Panc1 (cell line): Measurements from ENCODE around the gene LRRC25. TPM values are rescaled to one million over a fixed set of nuclear protein-coding genes. Genes with fewer than 3 reads are reported as not detected.

Source experiments
- ATAC-seq: fragments of 200-7000 bp; cut with Tn5 transposase; 2 replicates; pipeline ENCODE4 v1.9.1; 2020; ENCODE audit warnings: mild to moderate bottlenecking, moderate library complexity
- BruUV-seq: library from RNA; stranded (reverse); fragments of 400-500 nt; replicated peaks from 2 replicates; lab custom pipeline; 2021; lab: Mats Ljungman, UMichigan
- CTCF ChIA-PET: fragments of 300-600 bp; sonication (Branson Sonifier 250); formaldehyde crosslinking; loops from one replicate; lab custom pipeline; 2022; ENCODE audit warnings: antibody characterized with exemption; lab: Charles Lee
- POLR2A ChIA-PET: fragments of 300-600 bp; sonication (Branson Sonifier 250); formaldehyde crosslinking; loops from one replicate; lab custom pipeline; 2022; ENCODE audit warnings: antibody characterized with exemption; lab: Charles Lee
- DNase-seq: peaks from one replicate; pipeline ENCODE4 v3.0.0-alpha.2; 2010; ENCODE audit warnings: low read depth, low spot score
- H3K27ac ChIP-seq: 2 replicates; pipeline ENCODE4 v1.5.1; 2011; ENCODE audit warnings: mild to moderate bottlenecking, low read length, inconsistent platforms
- H3K27me3 ChIP-seq: fragments of 200-500 bp; sonication (Bioruptor generic); 2 replicates; pipeline ENCODE4 v1.6.0; 2014; ENCODE audit warnings: low read length, inconsistent platforms; ENCODE audit not compliant: control insufficient read depth, insufficient read depth
- H3K36me3 ChIP-seq: fragments of 200-500 bp; sonication (Bioruptor generic); 2 replicates; pipeline ENCODE4 v1.5.1; 2014; ENCODE audit warnings: inconsistent platforms, mild to moderate bottlenecking, low read length, moderate library complexity; ENCODE audit not compliant: control insufficient read depth, insufficient read depth
- H3K4me1 ChIP-seq: 2 replicates; pipeline ENCODE4 v1.5.1; 2011; ENCODE audit warnings: inconsistent platforms, mild to moderate bottlenecking, low read length, moderate library complexity; ENCODE audit not compliant: control insufficient read depth, insufficient read depth
- H3K4me3 ChIP-seq, 2 experiments: 2 replicates each; pipeline ENCODE4 v1.5.1; 2011 to 2012; ENCODE audit warnings: low read depth in 2 of 2, low read length in 2 of 2, mild to moderate bottlenecking in 2 of 2, inconsistent platforms in 1 of 2, moderate library complexity in 1 of 2
- H3K9me3 ChIP-seq: fragments of 200-500 bp; sonication (Bioruptor generic); 2 replicates; pipeline ENCODE4 v1.5.1; 2014; ENCODE audit warnings: low read depth, mild to moderate bottlenecking, inconsistent platforms, low read length, moderate library complexity; ENCODE audit not compliant: control insufficient read depth, insufficient read depth
- POLR2AphosphoS5 ChIP-seq: IDR thresholded peaks from 2 replicates; pipeline ENCODE4 v1.6.1; 2012; ENCODE audit warnings: mild to moderate bottlenecking, low read depth, low read length, moderate library complexity
- SIN3A ChIP-seq: IDR thresholded peaks from 2 replicates; pipeline ENCODE4 v1.6.1; 2012; ENCODE audit warnings: low read depth, mild to moderate bottlenecking, low read length, moderate library complexity, borderline replicate concordance; ENCODE audit not compliant: insufficient read depth
- TCF7L2 ChIP-seq: IDR thresholded peaks from 2 replicates; pipeline ENCODE4 v1.6.1; 2011; ENCODE audit warnings: mild to moderate bottlenecking, low read depth, low read length, inconsistent platforms
- in situ Hi-C: cut with HindIII; loops from 2 replicates; pipeline ENCODE4 v1.10.0; 2016; ENCODE audit warnings: low sequenced_read_pairs, low pct_unique_long_range_greater_than_20kb
- intact Hi-C: fragments of 100-400 bp; cut with micrococcal nuclease; formaldehyde crosslinking; loops from one replicate; pipeline ENCODE4 v1.10.0; 2022; ENCODE audit not compliant: unreplicated experiment
- total RNA-seq: library from RNA; stranded (reverse); gene quantifications from one replicate; pipeline ENCODE4 v1.2.1, GENCODE V29; 2021; ENCODE audit not compliant: unreplicated experiment
- TF ChIP-seq, protein P1 (sequence below): fragments of 450-650 bp; IDR thresholded peaks from 2 replicates; pipeline ENCODE4 v1.5.1; 2017; ENCODE audit warnings: mild to moderate bottlenecking
- TF ChIP-seq, protein P2 (sequence below), 2 experiments: IDR thresholded peaks; 2 replicates each; pipeline ENCODE4 v1.6.1; 2011 to 2012; ENCODE audit warnings: low read depth in 2 of 2, control low read depth in 1 of 2, low read length in 1 of 2, mild to moderate bottlenecking in 1 of 2, moderate library complexity in 1 of 2; ENCODE audit not compliant: insufficient read depth in 1 of 2

The LRRC25 gene
- total RNA-seq, 1 experiment from 2014 or later, result 0.15 TPM

GRCh38 chr19:18437491-18438330 is 40.3 kb upstream of the LRRC25 start, which contains the start of gene ISYNA1:
ISYNA1 (minus strand) TSS chr19:18438133; CDS start chr19:18437979, 154 bp downstream.
- BruUV-seq, result TSS peak; percentile 89
- H3K27ac ChIP-seq, result peak within 1 kb of the TSS; percentile 88
- ChIA-PET CTCF (interaction anchor here (0.8 kb wide), 1 partner anchor 16 kb away, joined by 3 read pairs; no protein-coding TSS in a partner anchor), POLR2A (no interaction called here)
- TF ChIP-seq POLR2AphosphoS5, result peak; percentile 63
- no peak for TF ChIP-seq TCF7L2
- TF ChIP-seq, protein P1, sequence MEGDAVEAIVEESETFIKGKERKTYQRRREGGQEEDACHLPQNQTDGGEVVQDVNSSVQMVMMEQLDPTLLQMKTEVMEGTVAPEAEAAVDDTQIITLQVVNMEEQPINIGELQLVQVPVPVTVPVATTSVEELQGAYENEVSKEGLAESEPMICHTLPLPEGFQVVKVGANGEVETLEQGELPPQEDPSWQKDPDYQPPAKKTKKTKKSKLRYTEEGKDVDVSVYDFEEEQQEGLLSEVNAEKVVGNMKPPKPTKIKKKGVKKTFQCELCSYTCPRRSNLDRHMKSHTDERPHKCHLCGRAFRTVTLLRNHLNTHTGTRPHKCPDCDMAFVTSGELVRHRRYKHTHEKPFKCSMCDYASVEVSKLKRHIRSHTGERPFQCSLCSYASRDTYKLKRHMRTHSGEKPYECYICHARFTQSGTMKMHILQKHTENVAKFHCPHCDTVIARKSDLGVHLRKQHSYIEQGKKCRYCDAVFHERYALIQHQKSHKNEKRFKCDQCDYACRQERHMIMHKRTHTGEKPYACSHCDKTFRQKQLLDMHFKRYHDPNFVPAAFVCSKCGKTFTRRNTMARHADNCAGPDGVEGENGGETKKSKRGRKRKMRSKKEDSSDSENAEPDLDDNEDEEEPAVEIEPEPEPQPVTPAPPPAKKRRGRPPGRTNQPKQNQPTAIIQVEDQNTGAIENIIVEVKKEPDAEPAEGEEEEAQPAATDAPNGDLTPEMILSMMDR, result no peak
- intact Hi-C loops (no loop called here), in situ Hi-C loops (no loop called here)
- peaks cover 41% of the 10 kb centered on the region for H3K4me1 ChIP-seq
- H3K9me3 ChIP-seq, result no peaks in the 10 kb centered on the region
- H3K36me3 ChIP-seq, result no peaks in the 10 kb centered on the region
- peak within 1 kb of the TSS; percentile 65 for H3K4me3 ChIP-seq
- no peaks in the 10 kb centered on the region for H3K27me3 ChIP-seq
- DNase-seq (no peak), ATAC-seq (peak; percentile 22)

GRCh38 chr19:18436671-18437490 is 39.5 kb upstream of the LRRC25 start:
- no peak for DNase-seq
- in situ Hi-C loops, result no loop called here
- no peaks in the 10 kb centered on the region for H3K9me3 ChIP-seq
- no peaks in the 10 kb centered on the region for H3K36me3 ChIP-seq
- intact Hi-C loops, result no loop called here
- peak overlapping the region; percentile 45 to 65 for H3K4me3 ChIP-seq
- peaks cover 45% of the 10 kb centered on the region for H3K4me1 ChIP-seq
- ChIA-PET POLR2A (no interaction called here), CTCF (interaction anchor here (0.8 kb wide), 1 partner anchor 16 kb away, joined by 3 read pairs; no protein-coding TSS in a partner anchor)
- ATAC-seq, result peak; percentile 35
- TF ChIP-seq POLR2AphosphoS5, result peak; percentile 61
- TF ChIP-seq, protein P2, sequence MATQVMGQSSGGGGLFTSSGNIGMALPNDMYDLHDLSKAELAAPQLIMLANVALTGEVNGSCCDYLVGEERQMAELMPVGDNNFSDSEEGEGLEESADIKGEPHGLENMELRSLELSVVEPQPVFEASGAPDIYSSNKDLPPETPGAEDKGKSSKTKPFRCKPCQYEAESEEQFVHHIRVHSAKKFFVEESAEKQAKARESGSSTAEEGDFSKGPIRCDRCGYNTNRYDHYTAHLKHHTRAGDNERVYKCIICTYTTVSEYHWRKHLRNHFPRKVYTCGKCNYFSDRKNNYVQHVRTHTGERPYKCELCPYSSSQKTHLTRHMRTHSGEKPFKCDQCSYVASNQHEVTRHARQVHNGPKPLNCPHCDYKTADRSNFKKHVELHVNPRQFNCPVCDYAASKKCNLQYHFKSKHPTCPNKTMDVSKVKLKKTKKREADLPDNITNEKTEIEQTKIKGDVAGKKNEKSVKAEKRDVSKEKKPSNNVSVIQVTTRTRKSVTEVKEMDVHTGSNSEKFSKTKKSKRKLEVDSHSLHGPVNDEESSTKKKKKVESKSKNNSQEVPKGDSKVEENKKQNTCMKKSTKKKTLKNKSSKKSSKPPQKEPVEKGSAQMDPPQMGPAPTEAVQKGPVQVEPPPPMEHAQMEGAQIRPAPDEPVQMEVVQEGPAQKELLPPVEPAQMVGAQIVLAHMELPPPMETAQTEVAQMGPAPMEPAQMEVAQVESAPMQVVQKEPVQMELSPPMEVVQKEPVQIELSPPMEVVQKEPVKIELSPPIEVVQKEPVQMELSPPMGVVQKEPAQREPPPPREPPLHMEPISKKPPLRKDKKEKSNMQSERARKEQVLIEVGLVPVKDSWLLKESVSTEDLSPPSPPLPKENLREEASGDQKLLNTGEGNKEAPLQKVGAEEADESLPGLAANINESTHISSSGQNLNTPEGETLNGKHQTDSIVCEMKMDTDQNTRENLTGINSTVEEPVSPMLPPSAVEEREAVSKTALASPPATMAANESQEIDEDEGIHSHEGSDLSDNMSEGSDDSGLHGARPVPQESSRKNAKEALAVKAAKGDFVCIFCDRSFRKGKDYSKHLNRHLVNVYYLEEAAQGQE (IDR thresholded peaks at IDR 0.05; ENCODE audit: insufficient read depth in 1 of 2, low read depth in 2 of 2, low read length in 1 of 2), result no peak
- TF ChIP-seq, protein P1, result no peak
- TF ChIP-seq TCF7L2, result no peak
- TF ChIP-seq SIN3A, result peak; percentile 38; the same call in 1 of the 2 replicates
- H3K27me3 ChIP-seq, result no peaks in the 10 kb centered on the region
- no TSS peak for BruUV-seq
- H3K27ac ChIP-seq, result peak overlapping the region; percentile 77
